Type B pancreatic cell (in vitro differentiated cells): ENCODE results near the gene HNRNPUL2. TPM values are rescaled to one million over a fixed set of nuclear protein-coding genes. Genes with fewer than 3 reads are reported as not detected.

Source experiments
- DNase-seq: peaks from one replicate; pipeline ENCODE4 v3.0.0; 2021; ENCODE audit warnings: mixed read lengths; ENCODE audit not compliant: unreplicated experiment; ENCODE audit errors: extremely low spot score
- H3K27ac Mint-ChIP-seq: 2 replicates; pipeline ENCODE4 v1.8.0; 2021; ENCODE audit warnings: mild to moderate bottlenecking, mixed read lengths
- H3K27me3 Mint-ChIP-seq: 2 replicates; pipeline ENCODE4 v1.8.0; 2021; ENCODE audit warnings: mixed read lengths
- H3K36me3 Mint-ChIP-seq: 2 replicates; pipeline ENCODE4 v1.8.0; 2021; ENCODE audit warnings: mixed read lengths
- H3K4me1 Mint-ChIP-seq: one replicate; pipeline ENCODE4 v1.8.0; 2021; ENCODE audit warnings: mixed read lengths; ENCODE audit not compliant: unreplicated experiment
- H3K4me3 Mint-ChIP-seq: 2 replicates; pipeline ENCODE4 v1.8.0; 2021; ENCODE audit warnings: mild to moderate bottlenecking, mixed read lengths
- H3K9me3 Mint-ChIP-seq: 2 replicates; pipeline ENCODE4 v1.8.0; 2021; ENCODE audit warnings: mixed read lengths
- CTCF ChIP-seq: fragments of 200-600 bp; sonication (generic); conservative IDR thresholded peaks from 2 replicates; pipeline ENCODE4 v1.5.0; 2021; ENCODE audit warnings: antibody characterized with exemption, mild to moderate bottlenecking
- total RNA-seq: library from RNA; stranded (reverse); gene quantifications from 2 replicates; pipeline ENCODE4 v1.2.1, GENCODE V29; 2021; ENCODE audit warnings: low replicate concordance

HNRNPUL2 gene
- total RNA-seq, 1 donor from 2014 or later, result 63.7 TPM

DNA sequence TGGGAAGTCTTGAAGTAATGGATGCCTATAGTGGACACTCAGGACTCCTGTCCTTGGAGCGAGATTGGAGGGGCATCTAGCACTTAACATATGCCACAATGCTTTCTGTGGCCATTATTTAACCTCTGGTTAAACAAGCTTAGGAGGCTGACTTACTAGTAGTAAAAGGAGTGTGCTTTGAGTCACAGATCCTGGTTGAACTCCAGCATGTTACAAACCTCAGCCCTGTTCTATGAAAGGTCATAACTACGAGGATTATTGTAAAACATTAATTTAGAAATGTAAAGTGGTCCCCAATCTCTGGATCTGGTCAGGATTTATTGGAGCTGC, 54.1 kb downstream of the HNRNPUL2 start:
- Mint-ChIP-seq H3K36me3 (peaks cover 14% of the 10 kb centered on the region), H3K27me3 (no peaks in the 10 kb centered on the region), H3K27ac (peak overlapping the region; percentile 95), H3K4me3 (peak overlapping the region; percentile 100), H3K9me3 (no peaks in the 10 kb centered on the region), H3K4me1 (peaks cover 28% of the 10 kb centered on the region)
- DNase-seq, result no peak
- TF ChIP-seq CTCF, result no peak

DNA sequence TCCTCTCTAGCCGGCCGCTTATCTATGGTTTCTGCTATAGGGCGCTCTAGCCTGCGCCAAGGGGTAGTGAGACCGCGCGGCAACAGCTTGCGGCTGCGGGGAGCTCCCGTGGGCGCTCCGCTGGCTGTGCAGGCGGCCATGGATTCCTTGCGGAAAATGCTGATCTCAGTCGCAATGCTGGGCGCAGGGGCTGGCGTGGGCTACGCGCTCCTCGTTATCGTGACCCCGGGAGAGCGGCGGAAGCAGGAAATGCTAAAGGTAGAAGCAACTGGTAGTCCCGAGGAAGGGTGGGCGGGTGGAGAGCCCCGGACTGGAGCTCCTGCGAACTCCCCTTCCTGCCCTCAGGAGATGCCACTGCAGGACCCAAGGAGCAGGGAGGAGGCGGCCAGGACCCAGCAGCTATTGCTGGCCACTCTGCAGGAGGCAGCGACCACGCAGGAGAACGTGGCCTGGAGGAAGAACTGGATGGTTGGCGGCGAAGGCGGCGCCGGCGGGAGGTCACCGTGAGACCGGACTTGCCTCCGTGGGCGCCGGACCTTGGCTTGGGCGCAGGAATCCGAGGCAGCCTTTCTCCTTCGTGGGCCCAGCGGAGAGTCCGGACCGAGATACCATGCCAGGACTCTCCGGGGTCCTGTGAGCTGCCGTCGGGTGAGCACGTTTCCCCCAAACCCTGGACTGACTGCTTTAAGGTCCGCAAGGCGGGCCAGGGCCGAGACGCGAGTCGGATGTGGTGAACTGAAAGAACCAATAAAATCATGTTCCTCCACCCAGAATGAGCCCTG, 55.5 kb downstream of the HNRNPUL2 start, which contains the start of the genes LBHD1 and UQCC3:
Gene LBHD1, minus strand, starts transcription at position 660 of the 782 bp plus-strand sequence. CDS start 2,236 bp downstream, outside the sequence.
Gene UQCC3, plus strand, starts transcription at position 66 of the 782 bp plus-strand sequence. Its CDS starts 73 bp downstream, at position 139.
- Mint-ChIP-seq H3K9me3 (no peaks in the 10 kb centered on the region), H3K4me3 (peak within 1 kb of the TSS; percentile 100), H3K4me1 (peaks cover 22% of the 10 kb centered on the region), H3K27ac (peak within 1 kb of the TSS; percentile 95), H3K36me3 (peaks cover 9% of the 10 kb centered on the region), H3K27me3 (no peaks in the 10 kb centered on the region)
- DNase-seq, result no peak
- no peak for TF ChIP-seq CTCF

- Mint-ChIP-seq H3K36me3 (peaks cover 9% of the 10 kb centered on the region), H3K9me3 (no peaks in the 10 kb centered on the region), H3K27ac (peak overlapping the region; percentile 95), H3K27me3 (no peaks in the 10 kb centered on the region), H3K4me1 (peaks cover 24% of the 10 kb centered on the region), H3K4me3 (peak overlapping the region; percentile 100)
- no peak for TF ChIP-seq CTCF
- no peak for DNase-seq
These were observed 56.0 kb downstream of the HNRNPUL2 start for GRCh38 chr11:62671236-62671607.

- peaks cover 24% of the 10 kb centered on the region for H3K4me1 Mint-ChIP-seq
- no peaks in the 10 kb centered on the region for H3K9me3 Mint-ChIP-seq
- no peak for TF ChIP-seq CTCF
These were observed 57.7 kb downstream of the HNRNPUL2 start for GRCh38 chr11:62669420-62670161.

DNA sequence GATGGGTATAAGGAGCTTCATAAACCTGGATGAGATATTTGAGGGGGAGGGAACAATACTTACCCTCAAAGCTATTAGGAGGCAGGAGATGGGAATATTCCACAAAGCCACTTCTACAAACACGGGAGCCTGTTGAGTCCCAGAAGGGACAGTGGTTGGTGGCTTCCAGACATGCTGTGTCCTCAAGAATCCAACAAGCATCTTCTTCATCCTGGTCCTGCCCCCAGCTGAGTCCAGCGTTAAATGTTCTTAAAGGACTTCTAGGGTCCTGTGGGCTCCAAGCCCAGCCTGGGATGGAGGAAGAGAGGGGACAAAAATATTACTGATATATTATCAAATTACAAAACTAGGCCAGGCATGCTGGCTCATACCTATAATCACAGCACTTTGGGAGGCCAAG, 59.8 kb downstream of the HNRNPUL2 start:
- peak overlapping the region; percentile 49 for H3K27ac Mint-ChIP-seq
- H3K9me3 Mint-ChIP-seq, result no peaks in the 10 kb centered on the region
- H3K4me3 Mint-ChIP-seq, result peak overlapping the region; percentile 98
- peaks cover 9% of the 10 kb centered on the region for H3K36me3 Mint-ChIP-seq
- H3K27me3 Mint-ChIP-seq, result no peaks in the 10 kb centered on the region
- no peak for TF ChIP-seq CTCF
- DNase-seq, result no peak
- peaks cover 24% of the 10 kb centered on the region for H3K4me1 Mint-ChIP-seq

More at GRCh38 chr11:62669420-62670161, 57.7 kb downstream of the HNRNPUL2 start:
- peak overlapping the region; percentile 54 for H3K27ac Mint-ChIP-seq
- H3K36me3 Mint-ChIP-seq, result peaks cover 7% of the 10 kb centered on the region
- no peaks in the 10 kb centered on the region for H3K27me3 Mint-ChIP-seq
- H3K4me3 Mint-ChIP-seq, result peak overlapping the region; percentile 100
- no peak for DNase-seq
